Mesodermal cell (in vitro differentiated cells): ENCODE measurements around the gene RAB4A.

Experiments used
- H3K27ac ChIP-seq: 2 replicates; pipeline ENCODE4 v1.7.0; 2013; ENCODE audit warnings: mild to moderate bottlenecking, low read depth, low read length, moderate library complexity; ENCODE audit not compliant: severe bottlenecking
- H3K36me3 ChIP-seq: 2 replicates; pipeline ENCODE4 v1.7.1; 2013; ENCODE audit warnings: mild to moderate bottlenecking, low read length, moderate library complexity; ENCODE audit not compliant: control insufficient read depth, insufficient read depth
- H3K4me1 ChIP-seq: one replicate; pipeline ENCODE4 v1.7.1; 2013; ENCODE audit warnings: mild to moderate bottlenecking, low read length; ENCODE audit not compliant: insufficient read depth, control insufficient read depth, poor library complexity, severe bottlenecking
- H3K4me3 ChIP-seq: 2 replicates; pipeline ENCODE4 v1.7.0; 2013; ENCODE audit warnings: low read length, control low read depth, mild to moderate bottlenecking; ENCODE audit not compliant: insufficient read depth, poor library complexity, severe bottlenecking; ENCODE audit errors: extremely low read depth
- H3K9me3 ChIP-seq: 2 replicates; pipeline ENCODE4 v1.7.1; 2013; ENCODE audit warnings: mild to moderate bottlenecking, low read length, moderate library complexity; ENCODE audit not compliant: control insufficient read depth
- WGBS, 2 experiments: methylation state at CpG; one replicate each; pipeline ENCODE4 v1.1.5; 2013; ENCODE audit warnings: missing lambda C conversion rate in 2 of 2; ENCODE audit not compliant: insufficient coverage in 2 of 2; 5-methylcytosine and 5-hydroxymethylcytosine counted together

The RAB4A gene

DNA sequence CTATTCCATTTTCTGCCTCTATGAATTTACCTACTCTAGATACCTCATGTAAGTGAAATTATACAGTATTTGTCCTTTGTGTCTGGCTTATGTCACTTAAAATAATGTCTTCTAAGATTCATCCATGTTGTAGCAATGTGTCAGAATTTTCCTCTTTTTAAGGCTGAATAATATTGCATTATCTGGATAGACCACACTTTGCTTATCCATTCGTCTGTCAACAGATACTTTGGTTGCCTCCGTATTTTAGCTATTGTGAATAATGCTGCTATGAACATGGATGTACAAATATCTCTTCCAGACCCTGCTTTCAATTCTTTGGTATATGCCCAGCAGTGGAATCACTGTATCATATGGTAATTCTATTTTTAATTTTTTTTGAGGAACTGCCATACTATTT is 82.1 kb downstream of the RAB4A start:
- no peak overlapping the region for H3K4me3 ChIP-seq
- no CpG with 5 or more reads among the region's 2 CpGs for WGBS, 2 experiments
- no peaks in the 10 kb centered on the region for H3K4me1 ChIP-seq
- no peak overlapping the region for H3K27ac ChIP-seq
- no peaks in the 10 kb centered on the region for H3K36me3 ChIP-seq
- H3K9me3 ChIP-seq: peaks cover 8% of the 10 kb centered on the region

DNA sequence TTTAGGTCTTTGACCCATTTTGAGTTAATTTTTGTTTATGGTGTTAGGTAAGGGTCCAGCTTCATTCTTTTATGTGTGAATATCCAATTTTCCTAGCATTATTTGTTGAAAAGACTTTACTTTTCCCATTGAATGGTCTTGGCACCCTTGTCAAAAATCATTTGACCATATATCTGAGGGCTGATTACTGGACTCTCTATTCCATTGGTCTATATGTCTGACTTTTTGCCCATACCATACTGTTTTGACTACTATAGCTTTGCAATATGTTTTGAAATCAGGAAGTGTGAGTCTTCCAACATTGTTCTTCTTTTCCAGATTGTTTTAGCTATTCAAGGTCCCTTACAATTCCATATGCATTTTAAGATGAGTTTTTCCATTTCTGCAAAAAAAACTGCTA is 83.3 kb downstream of the RAB4A start:
- no peak overlapping the region for H3K4me3 ChIP-seq
- no peaks in the 10 kb centered on the region for H3K36me3 ChIP-seq
- H3K27ac ChIP-seq: no peak overlapping the region
- H3K9me3 ChIP-seq: peaks cover 8% of the 10 kb centered on the region
- no peaks in the 10 kb centered on the region for H3K4me1 ChIP-seq
